ENCODE data around the gene XIRP1.

- TF ChIP-seq CTCF (IDR thresholded peaks at IDR 0.05; ENCODE audit: low read depth, low read length), result no peak
- TF ChIP-seq EZH2phosphoT487 (IDR thresholded peaks at IDR 0.05; ENCODE audit: low read depth), result no peak
Measured at GRCh38 chr3:39187372-39188155, 4.8 kb downstream of the XIRP1 start.

Data from OCI-LY3 (cell line).